HepG2 (cell line): ENCODE data around the gene CHPF. TPM values are rescaled to one million over a fixed set of nuclear protein-coding genes. Genes with fewer than 3 reads are reported as not detected.

Experiments
- CCAR2 ChIP-seq: fragments of 200-400 bp; formaldehyde crosslinking; optimal IDR thresholded peaks from 2 replicates; pipeline ENCODE3; 2018; ENCODE audit warnings: low read depth, mild to moderate bottlenecking, low read length, moderate library complexity
- CHCHD3 ChIP-seq: sonication (generic); formaldehyde crosslinking; IDR thresholded peaks from 2 replicates; pipeline ENCODE4 v1.8.0; 2022; ENCODE audit warnings: mild to moderate bottlenecking, missing genetic modification reagents, moderate library complexity
- FIP1L1 ChIP-seq: fragments of 200-400 bp; formaldehyde crosslinking; IDR thresholded peaks from 2 replicates; pipeline ENCODE4 v1.6.1; 2018; ENCODE audit warnings: low read depth, mild to moderate bottlenecking, low read length, moderate library complexity, borderline replicate concordance; ENCODE audit not compliant: insufficient read depth
- FOXJ3 ChIP-seq: sonication (generic); formaldehyde crosslinking; IDR thresholded peaks from 2 replicates; pipeline ENCODE4 v1.4.0; 2020; ENCODE audit warnings: missing genetic modification reagents, mild to moderate bottlenecking, borderline replicate concordance
- GABPA ChIP-seq, 2 experiments: IDR thresholded peaks; 2 replicates each; pipeline ENCODE4 v1.6.1; 2011 to 2016; ENCODE audit warnings: low read depth in 2 of 2, low read length in 1 of 2, missing biosample characterization in 1 of 2, missing genetic modification characterization in 1 of 2
- GATAD2A ChIP-seq: IDR thresholded peaks from 2 replicates; pipeline ENCODE4 v1.6.1; 2016
- NAIF1 ChIP-seq: sonication (generic); formaldehyde crosslinking; IDR thresholded peaks from 2 replicates; pipeline ENCODE4 v1.5.0; 2020; ENCODE audit warnings: mild to moderate bottlenecking, missing genetic modification reagents, borderline replicate concordance
- NR2C2 ChIP-seq: sonication (generic); formaldehyde crosslinking; IDR thresholded peaks from 2 replicates; pipeline ENCODE4 v1.4.0; 2020; ENCODE audit warnings: missing genetic modification reagents, mild to moderate bottlenecking, moderate library complexity, borderline replicate concordance
- PAWR ChIP-seq: sonication (generic); formaldehyde crosslinking; IDR thresholded peaks from 2 replicates; pipeline ENCODE4 v1.4.0; 2020; ENCODE audit warnings: missing genetic modification reagents, mild to moderate bottlenecking, borderline replicate concordance
- PTBP1 ChIP-seq: fragments of 200-400 bp; formaldehyde crosslinking; IDR thresholded peaks from 2 replicates; pipeline ENCODE4 v1.6.1; 2018; ENCODE audit warnings: low read length, low read depth; ENCODE audit not compliant: poor library complexity, severe bottlenecking
- RBM39 ChIP-seq: fragments of 200-400 bp; formaldehyde crosslinking; IDR thresholded peaks from one replicate; pipeline ENCODE4 v1.6.1; 2018; ENCODE audit warnings: antibody characterized with exemption, mild to moderate bottlenecking, low read depth, low read length; ENCODE audit not compliant: poor library complexity, severe bottlenecking
- RFX3 ChIP-seq: IDR thresholded peaks from 2 replicates; pipeline ENCODE4 v1.6.1; 2016; ENCODE audit warnings: missing biosample characterization, missing genetic modification reagents
- SALL1 ChIP-seq: sonication (generic); formaldehyde crosslinking; IDR thresholded peaks from 2 replicates; pipeline ENCODE4 v1.8.0; 2022; ENCODE audit warnings: mild to moderate bottlenecking, missing genetic modification reagents
- SIN3A ChIP-seq: IDR thresholded peaks from 2 replicates; pipeline ENCODE4 v1.6.1; 2011; ENCODE audit warnings: low read depth, mild to moderate bottlenecking, control low read depth, low read length, borderline replicate concordance
- SMAD1 ChIP-seq: sonication (generic); formaldehyde crosslinking; IDR thresholded peaks from 2 replicates; pipeline ENCODE4 v1.4.0; 2020; ENCODE audit warnings: missing genetic modification reagents, low read depth, mild to moderate bottlenecking, borderline replicate concordance
- SRY ChIP-seq: sonication (generic); formaldehyde crosslinking; IDR thresholded peaks from 2 replicates; pipeline ENCODE4 v1.8.0; 2022; ENCODE audit warnings: mild to moderate bottlenecking, missing genetic modification reagents
- ZNF143 ChIP-seq: sonication (generic); formaldehyde crosslinking; IDR thresholded peaks from 2 replicates; pipeline ENCODE4 v1.4.0; 2020; ENCODE audit warnings: missing genetic modification reagents
- ZNF225 ChIP-seq: sonication (generic); formaldehyde crosslinking; IDR thresholded peaks from 2 replicates; pipeline ENCODE4 v1.4.0; 2020; ENCODE audit warnings: mild to moderate bottlenecking, missing genetic modification reagents
- ZNF329 ChIP-seq: sonication (generic); formaldehyde crosslinking; IDR thresholded peaks from 2 replicates; pipeline ENCODE4 v1.9.0; 2021; ENCODE audit warnings: low read depth, mild to moderate bottlenecking, missing genetic modification reagents
- ZNF468 ChIP-seq: sonication (generic); formaldehyde crosslinking; IDR thresholded peaks from 2 replicates; pipeline ENCODE4 v1.8.0; 2022; ENCODE audit warnings: mild to moderate bottlenecking, moderate library complexity, missing genetic modification reagents
- ZNF572 ChIP-seq: sonication (generic); formaldehyde crosslinking; IDR thresholded peaks from 2 replicates; pipeline ENCODE4 v1.5.1; 2020; ENCODE audit warnings: mild to moderate bottlenecking, missing genetic modification reagents
- ZNF589 ChIP-seq: sonication (generic); formaldehyde crosslinking; conservative IDR thresholded peaks from 2 replicates; pipeline ENCODE4 v1.8.0; 2022; ENCODE audit warnings: mild to moderate bottlenecking, moderate library complexity, missing genetic modification reagents
- ZNF598 ChIP-seq: sonication (generic); formaldehyde crosslinking; IDR thresholded peaks from 2 replicates; pipeline ENCODE4 v1.5.1; 2020; ENCODE audit warnings: mild to moderate bottlenecking, missing genetic modification reagents, borderline replicate concordance
- ZNF607 ChIP-seq: sonication (generic); formaldehyde crosslinking; IDR thresholded peaks from 2 replicates; pipeline ENCODE4 v1.5.1; 2020; ENCODE audit warnings: missing genetic modification reagents, mild to moderate bottlenecking, borderline replicate concordance
- ZNF709 ChIP-seq: sonication (generic); formaldehyde crosslinking; IDR thresholded peaks from 2 replicates; pipeline ENCODE4 v1.5.0; 2020; ENCODE audit warnings: mild to moderate bottlenecking, missing genetic modification reagents
- ZXDC ChIP-seq: sonication (generic); formaldehyde crosslinking; IDR thresholded peaks from 2 replicates; pipeline ENCODE4 v1.5.0; 2020; ENCODE audit warnings: mild to moderate bottlenecking, missing genetic modification reagents
- polyA plus RNA-seq, 8 experiments: library from polyadenylated mRNA; depleted of rRNA in 3 of 8; stranded (reverse) in 7 of 8; unstranded in 1 of 8; fragments of >200 nt; fragmentation: Illumina TruSeq in 4 of 8; extraction: Trizol in 4 of 8; gene quantifications; 2 replicates each; pipeline versions ENCODE4 v1.2.1 to v1.2.3, GENCODE V29; 2011 to 2016; ENCODE audit warnings: low read depth in 4 of 8, missing spikeins in 1 of 8, mixed read lengths in 1 of 8; ENCODE audit not compliant: insufficient read depth in 1 of 8
- total RNA-seq, 5 experiments: library from RNA; depleted of rRNA; stranded (reverse); fragments of >200 nt; fragmentation: Illumina TruSeq; extraction: Trizol; gene quantifications; 2 replicates each; pipeline ENCODE4 v1.2.3, GENCODE V29; 2016; ENCODE audit warnings: low read depth in 1 of 5

The CHPF gene
- total and polyA plus RNA-seq, 2 of the 13 experiments (the other 11 are each of a cell fraction or from before 2014, with no cell fraction given) = 79.6 to 111 TPM

- TF ChIP-seq ZXDC (CRISPR knock-in tag) = 0 out of 2 replicates have a peak, but pooled peaks have one; percentile 12
- TF ChIP-seq ZNF329 (CRISPR knock-in tag) = 0 out of 2 replicates have a peak, but pooled peaks have one; percentile 66
- peak; percentile 25; the same call in 1 of the 2 replicates for TF ChIP-seq ZNF607
- peak; percentile 89 for TF ChIP-seq PTBP1
- TF ChIP-seq ZNF143 (CRISPR knock-in tag) = peak; percentile 94
- TF ChIP-seq FIP1L1 = 0 out of 2 replicates have a peak, but pooled peaks have one; percentile 68
- peak; percentile 89; the same call in 1 of the 2 replicates for TF ChIP-seq ZNF589 (CRISPR knock-in tag)
- TF ChIP-seq RBM39 = no peak
- TF ChIP-seq SIN3A = peak; percentile 93
- no peak for TF ChIP-seq CCAR2
- no peak for TF ChIP-seq RFX3 (CRISPR knock-in tag)
- TF ChIP-seq CHCHD3 (CRISPR knock-in tag) = 0 out of 2 replicates have a peak, but pooled peaks have one; percentile 61
- no peak for TF ChIP-seq GATAD2A
- peak; percentile 50 for TF ChIP-seq SALL1 (CRISPR knock-in tag)
- peak; percentile 30; the same call in 1 of the 2 replicates for TF ChIP-seq SRY (CRISPR knock-in tag)
- TF ChIP-seq SMAD1 (CRISPR knock-in tag) = peak; percentile 85; the same call in 1 of the 2 replicates
- peak; percentile 91 for TF ChIP-seq ZNF709 (CRISPR knock-in tag)
- no peak for TF ChIP-seq GABPA (IDR thresholded peaks at IDR 0.05; ENCODE audit: low read depth, low read length)
- peak; percentile 81 for TF ChIP-seq GABPA (CRISPR knock-in tag; IDR thresholded peaks at IDR 0.05; ENCODE audit: low read depth)
- TF ChIP-seq ZNF225 = no peak; the same call in 1 of the 2 replicates
- no peak for TF ChIP-seq NAIF1 (CRISPR knock-in tag)
- TF ChIP-seq NR2C2 (CRISPR knock-in tag) = peak; percentile 71; the same call in 1 of the 2 replicates
- TF ChIP-seq FOXJ3 (CRISPR knock-in tag) = no peak
- 0 out of 2 replicates have a peak, but pooled peaks have one; percentile 14 for TF ChIP-seq ZNF468
- TF ChIP-seq PAWR = no peak
- no peak for TF ChIP-seq ZNF572 (CRISPR knock-in tag)
- peak; percentile 84; the same call in 1 of the 2 replicates for TF ChIP-seq ZNF598
Measured at GRCh38 chr2:219498280-219499057, 45.1 kb downstream of the CHPF start, which contains the start of gene GMPPA (continued).
